ENCODE data around the gene TSPAN31. TPM values are rescaled to one million over a fixed set of nuclear protein-coding genes. Genes with fewer than 3 reads are reported as not detected.
A peak's percentile ranks its signal among the peaks of the same experiment; 100 is the strongest.

TSPAN31 gene
- total and polyA plus RNA-seq, 9 of the 15 experiments (the other 6 are each of a cell fraction or from before 2014, with no cell fraction given): 11.3 to 26.4 (median 14.3) TPM

GRCh38 chr12:57744777-57745484, at the start of gene TSPAN31 (continued):
- TF ChIP-seq ATF3 (IDR thresholded peaks at IDR 0.05) (peak; percentile 99), ATF3 (CRISPR knock-in tag; conservative IDR thresholded peaks at IDR 0.05) (no peak), ELF1 (tag; IDR thresholded peaks at IDR 0.05) (peak; percentile 79), MCM3 (IDR thresholded peaks at IDR 0.05) (no peak), ZBTB7A (IDR thresholded peaks at IDR 0.05; ENCODE audit: borderline replicate concordance, control insufficient read depth, low read depth, low read length) (peak; percentile 62), DEAF1 (CRISPR knock-in tag; IDR thresholded peaks at IDR 0.05) (no peak), CHD2 (IDR thresholded peaks at IDR 0.05; ENCODE audit: low read depth, low read length) (peak; percentile 56; the same call in 1 of the 2 replicates), ZHX1 (conservative IDR thresholded peaks at IDR 0.05; ENCODE audit: low read length) (no peak), NCOA4 (IDR thresholded peaks at IDR 0.05; ENCODE audit: partially characterized antibody) (no peak), NKRF (IDR thresholded peaks at IDR 0.05; ENCODE audit: borderline replicate concordance) (peak; percentile 71; the same call in 1 of the 2 replicates), ZSCAN32 (CRISPR knock-in tag; IDR thresholded peaks at IDR 0.05) (peak; percentile 3; the same call in 1 of the 2 replicates), ATF7 (IDR thresholded peaks at IDR 0.05) (peak; percentile 99), E2F6 (IDR thresholded peaks at IDR 0.05; ENCODE audit: borderline replicate concordance in 1 of 2, extremely low read depth in 1 of 2, insufficient read depth in 1 of 2, insufficient read length in 1 of 2, low read depth in 1 of 2, low read length in 1 of 2, poor library complexity in 1 of 2, severe bottlenecking in 1 of 2) (no peak), RFX7 (CRISPR knock-in tag; IDR thresholded peaks at IDR 0.05) (0 out of 2 replicates have a peak, but pooled peaks have one; percentile 3), SRSF3 (IDR thresholded peaks at IDR 0.05; ENCODE audit: insufficient read depth, low read length) (no peak), PHB (CRISPR knock-in tag; IDR thresholded peaks at IDR 0.05) (0 out of 2 replicates have a peak, but pooled peaks have one; percentile 13), NFIC (IDR thresholded peaks at IDR 0.05) (peak; percentile 4; the same call in 1 of the 2 replicates), EP400 (IDR thresholded peaks at IDR 0.05) (peak; percentile 41), HDAC1 (IDR thresholded peaks at IDR 0.05) (peak in 1 of 2 experiments; percentile 23; a peak in 1 of 4 replicates)

Measured in K562 (cell line).